Measurements from ENCODE around the gene ADAMTSL1. TPM values are rescaled to one million over a fixed set of nuclear protein-coding genes. Genes with fewer than 3 reads are reported as not detected.

The ADAMTSL1 gene
- total RNA-seq, 1 experiment from 2014 or later: 1.2 TPM

DNA sequence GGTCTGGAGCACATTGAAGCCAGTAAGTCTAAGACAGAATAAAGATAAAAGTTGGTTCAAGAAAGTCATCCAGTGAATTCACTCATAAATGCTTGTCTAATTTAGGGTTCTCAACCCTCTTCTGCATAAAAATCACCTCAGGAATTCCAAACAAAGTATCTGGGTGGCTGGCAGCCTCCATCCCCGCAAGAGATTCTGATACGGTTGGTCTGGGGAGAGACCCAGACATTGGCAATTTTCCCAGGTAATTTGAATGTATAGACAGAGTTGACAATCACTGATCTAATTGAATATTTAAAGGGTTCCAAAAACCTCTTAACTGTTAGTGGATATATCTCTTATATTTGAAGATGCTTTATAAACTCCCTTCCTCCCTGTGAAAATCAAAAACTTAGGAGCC, 14.9 kb downstream of the ADAMTSL1 start:
- Histone ChIP-seq H3K9me3 (ENCODE audit: control insufficient read depth, low read depth, low read length) (no peaks in the 10 kb centered on the region), H2AK5ac (ENCODE audit: insufficient read length, low read length) (no peak overlapping the region), H3T11ph (ENCODE audit: low read length) (no peak overlapping the region), H3K23ac (ENCODE audit: insufficient read length, low read depth, low read length) (no peak overlapping the region), H3K27ac (ENCODE audit: insufficient read length, low read depth, low read length) (no peak overlapping the region), H3K56ac (ENCODE audit: insufficient read length, low read depth, low read length) (no peak overlapping the region), H3K18ac (ENCODE audit: insufficient read length, low read depth, low read length) (no peak overlapping the region), H4K91ac (ENCODE audit: insufficient read length, low read depth, low read length) (no peak overlapping the region), H2BK120ac (ENCODE audit: low read depth, low read length, poor library complexity, severe bottlenecking) (no peak overlapping the region), H3K4ac (ENCODE audit: low read depth, low read length) (no peak overlapping the region), H3K27me3 (ENCODE audit: insufficient read depth, low read length) (no peaks in the 10 kb centered on the region), H3K4me2 (ENCODE audit: insufficient read depth, insufficient read length, low read length) (no peak overlapping the region), H2BK5ac (ENCODE audit: insufficient read length, low read length) (no peak overlapping the region), H2BK12ac (ENCODE audit: insufficient read length, low read depth, low read length) (no peak overlapping the region), H4K20me1 (ENCODE audit: control insufficient read depth, insufficient read depth, insufficient read length) (no peaks in the 10 kb centered on the region), H4K8ac (replicated peaks; ENCODE audit: insufficient read length, low read depth, low read length) (no peak overlapping the region), H3K79me1 (ENCODE audit: insufficient read depth, low read depth, low read length, poor library complexity, severe bottlenecking) (no peaks in the 10 kb centered on the region), H3K23me2 (ENCODE audit: insufficient read length, low read depth, low read length, poor library complexity, severe bottlenecking) (no peaks in the 10 kb centered on the region), H2AFZ (ENCODE audit: low read length) (no peak overlapping the region), H3K14ac (ENCODE audit: insufficient read depth, low read length) (no peak overlapping the region), H4K5ac (ENCODE audit: insufficient read length, low read depth, low read length) (no peak overlapping the region), H3K9ac (ENCODE audit: extremely low read depth, insufficient read length, low read length) (no peak overlapping the region), H3K79me2 (ENCODE audit: insufficient read depth, low read length) (no peaks in the 10 kb centered on the region), H3K4me1 (ENCODE audit: insufficient read depth, low read length) (peaks cover 2% of the 10 kb centered on the region; the same call in 1 of the 2 replicates), H2BK15ac (ENCODE audit: low read depth, low read length) (no peak overlapping the region), H2BK20ac (ENCODE audit: low read depth, low read length, poor library complexity, severe bottlenecking) (no peak overlapping the region)
- no CpG with 5 or more reads among the region's 2 CpGs for WGBS (ENCODE audit: extremely low coverage, insufficient read length, low lambda C conversion rate)
- no peak for DNase-seq
- TF ChIP-seq, protein P1, sequence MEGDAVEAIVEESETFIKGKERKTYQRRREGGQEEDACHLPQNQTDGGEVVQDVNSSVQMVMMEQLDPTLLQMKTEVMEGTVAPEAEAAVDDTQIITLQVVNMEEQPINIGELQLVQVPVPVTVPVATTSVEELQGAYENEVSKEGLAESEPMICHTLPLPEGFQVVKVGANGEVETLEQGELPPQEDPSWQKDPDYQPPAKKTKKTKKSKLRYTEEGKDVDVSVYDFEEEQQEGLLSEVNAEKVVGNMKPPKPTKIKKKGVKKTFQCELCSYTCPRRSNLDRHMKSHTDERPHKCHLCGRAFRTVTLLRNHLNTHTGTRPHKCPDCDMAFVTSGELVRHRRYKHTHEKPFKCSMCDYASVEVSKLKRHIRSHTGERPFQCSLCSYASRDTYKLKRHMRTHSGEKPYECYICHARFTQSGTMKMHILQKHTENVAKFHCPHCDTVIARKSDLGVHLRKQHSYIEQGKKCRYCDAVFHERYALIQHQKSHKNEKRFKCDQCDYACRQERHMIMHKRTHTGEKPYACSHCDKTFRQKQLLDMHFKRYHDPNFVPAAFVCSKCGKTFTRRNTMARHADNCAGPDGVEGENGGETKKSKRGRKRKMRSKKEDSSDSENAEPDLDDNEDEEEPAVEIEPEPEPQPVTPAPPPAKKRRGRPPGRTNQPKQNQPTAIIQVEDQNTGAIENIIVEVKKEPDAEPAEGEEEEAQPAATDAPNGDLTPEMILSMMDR (conservative IDR thresholded peaks at IDR 0.05): no peak
- Mint-ChIP-seq H3K36me3 (ENCODE audit: insufficient read depth in 1 of 3, low read depth in 3 of 3) (no peaks in the 10 kb centered on the region), H3K4me1 (peaks cover 0 to 25% of the 10 kb centered on the region in 2 experiments; a peak in 2 of 4 replicates), H3K27ac (no peak overlapping the region), H3K27me3 (ENCODE audit: low read depth) (no peaks in the 10 kb centered on the region), H3K9me3 (no peaks in the 10 kb centered on the region; a peak in 1 of 5 replicates), H3K4me3 (no peak overlapping the region; a peak in 1 of 5 replicates)

Data from H9 (cell line).